ENCODE measurements around the gene DENND1B. TPM values are rescaled to one million over a fixed set of nuclear protein-coding genes. Genes with fewer than 3 reads are reported as not detected.
"Not testable (repeated sequence)": the region's sequence is repeated elsewhere in the genome, so short reads cannot be mapped to it uniquely, and the experiment has no call there.

The DENND1B gene
- polyA plus RNA-seq, 5 donors: 8.8 to 17.1 (median 13.8) TPM

DNA sequence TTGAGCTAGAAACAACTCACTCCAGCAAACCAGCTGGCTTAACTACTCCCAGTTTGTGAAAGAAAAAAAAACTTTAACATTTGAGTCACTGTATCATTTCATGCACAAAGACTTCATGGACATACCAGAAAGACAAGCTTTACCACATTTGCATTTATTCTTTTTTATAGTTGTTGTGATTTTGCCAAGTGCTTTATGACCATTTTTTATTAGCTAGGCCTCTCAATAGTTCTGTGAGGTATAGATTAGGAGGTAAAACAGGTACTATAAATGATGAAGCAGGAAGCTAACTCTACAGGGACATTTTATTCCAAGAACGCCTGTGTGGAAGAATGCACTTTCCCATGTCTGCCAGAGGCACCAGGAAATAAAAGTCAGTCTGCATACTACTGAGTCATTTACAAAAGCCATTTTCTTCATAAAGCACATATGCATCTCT is 8.2 kb upstream of the DENND1B start:
- no peak for DNase-seq

DNA sequence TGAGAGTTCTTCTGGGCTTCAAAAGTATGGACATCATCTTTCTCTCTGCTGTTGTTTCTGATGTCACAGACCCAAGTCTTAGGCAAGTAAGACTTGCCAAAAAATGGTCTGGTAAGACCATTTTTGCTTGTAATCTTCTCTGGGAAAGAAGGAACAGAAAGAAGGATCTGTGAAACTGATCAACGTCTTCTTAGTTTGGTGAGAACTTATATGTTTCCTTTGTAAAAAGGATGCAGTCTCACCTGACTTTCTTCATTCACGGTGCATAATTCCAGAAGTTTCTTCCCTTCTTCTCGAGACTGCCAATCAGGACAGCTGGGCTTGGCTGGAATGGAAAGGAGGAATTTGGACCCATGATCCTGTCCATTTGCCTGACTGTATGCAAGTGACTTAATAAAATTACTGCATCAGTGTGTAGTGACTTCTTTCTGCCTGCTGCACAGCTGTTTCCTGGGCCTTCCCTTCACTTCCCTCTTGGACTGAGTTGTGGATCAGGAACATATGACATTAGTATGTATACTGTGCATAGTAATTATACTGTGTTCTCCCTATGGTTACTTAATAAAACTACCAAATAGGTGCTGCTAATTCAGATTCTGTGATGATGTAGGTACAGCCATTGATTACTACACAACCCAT is 7.6 kb upstream of the DENND1B start:
- DNase-seq: no peak

DNA sequence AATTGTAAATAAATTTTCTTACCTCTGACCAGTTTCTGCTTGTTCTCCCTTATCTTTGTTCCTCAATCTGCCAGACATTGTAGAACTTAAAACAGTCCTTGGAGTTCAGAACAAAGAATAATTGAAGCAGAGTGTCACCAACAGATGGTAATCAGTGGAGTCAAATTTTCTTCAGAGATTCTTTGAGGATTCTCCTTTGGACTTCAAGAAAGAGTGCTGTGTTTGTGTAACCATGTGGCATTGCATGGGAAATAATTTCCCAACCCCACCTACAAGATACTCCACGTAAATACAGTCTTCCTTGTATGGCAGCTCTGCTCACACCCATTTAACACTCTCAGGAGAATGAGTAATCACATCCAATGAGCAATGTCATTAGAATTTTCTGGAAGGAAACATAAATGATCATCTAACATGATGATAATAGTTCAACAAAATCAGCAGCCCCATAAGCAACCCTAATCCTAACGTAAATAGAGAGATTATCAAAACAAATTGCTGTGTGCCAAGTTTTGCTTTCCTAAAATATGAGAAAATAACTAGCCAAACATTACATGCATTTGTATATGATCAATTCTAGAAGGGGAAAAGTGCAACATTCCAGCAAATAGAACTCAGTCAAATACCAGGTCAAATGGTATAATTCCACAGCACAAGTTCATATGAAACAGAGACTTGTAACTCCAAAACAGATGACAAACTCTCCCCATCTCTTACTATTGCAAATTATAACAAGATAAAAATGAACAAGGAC is 6.9 kb upstream of the DENND1B start:
- no peak for DNase-seq

DNA sequence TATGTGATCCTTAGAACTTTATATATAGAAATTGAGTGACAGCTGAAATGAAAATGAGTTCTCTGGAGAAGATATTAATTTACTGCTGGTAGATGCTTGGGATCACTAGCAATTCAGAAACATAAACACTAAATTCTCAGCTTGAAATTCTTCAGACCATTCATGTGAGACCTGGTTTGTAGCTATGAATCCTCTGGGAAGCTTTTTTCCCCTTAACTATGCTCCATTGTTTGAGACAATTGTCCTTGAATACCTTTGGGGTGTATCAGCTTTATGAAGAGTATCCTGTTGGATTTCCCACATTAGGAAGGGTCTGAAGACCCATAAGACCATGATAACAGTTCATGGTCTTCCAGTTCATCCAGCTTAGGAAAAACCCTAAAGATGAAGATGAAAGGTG is 4.6 kb upstream of the DENND1B start:
- no peak for DNase-seq

DNA sequence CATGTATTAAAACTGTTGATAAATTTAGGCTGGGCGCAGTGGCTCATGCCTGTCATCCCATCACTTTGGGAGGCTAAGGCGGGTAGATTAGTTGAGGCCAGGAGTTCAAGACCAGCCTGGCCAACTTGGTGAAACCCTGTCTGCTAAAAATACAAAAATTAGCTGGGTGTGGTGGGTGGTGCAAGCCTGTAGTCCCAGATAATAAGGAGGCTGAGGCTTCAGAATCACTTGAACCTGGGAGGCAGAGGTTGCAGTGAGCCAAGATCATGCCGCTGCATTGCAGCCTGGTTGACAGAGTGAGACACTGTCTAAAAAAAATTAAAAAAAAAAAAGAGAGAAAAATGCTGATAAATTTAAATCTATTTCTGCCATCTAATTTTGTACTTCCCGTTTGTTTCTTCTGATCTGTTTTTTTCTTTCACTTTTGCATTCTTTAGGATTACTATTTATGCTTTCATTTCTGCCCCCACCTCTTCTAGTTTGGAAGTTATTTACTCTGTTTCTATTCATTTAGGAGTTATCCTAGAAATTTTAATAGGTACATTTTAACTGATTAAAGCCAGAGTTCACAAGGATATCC is 3.2 kb upstream of the DENND1B start:
- no peak for DNase-seq

DNA sequence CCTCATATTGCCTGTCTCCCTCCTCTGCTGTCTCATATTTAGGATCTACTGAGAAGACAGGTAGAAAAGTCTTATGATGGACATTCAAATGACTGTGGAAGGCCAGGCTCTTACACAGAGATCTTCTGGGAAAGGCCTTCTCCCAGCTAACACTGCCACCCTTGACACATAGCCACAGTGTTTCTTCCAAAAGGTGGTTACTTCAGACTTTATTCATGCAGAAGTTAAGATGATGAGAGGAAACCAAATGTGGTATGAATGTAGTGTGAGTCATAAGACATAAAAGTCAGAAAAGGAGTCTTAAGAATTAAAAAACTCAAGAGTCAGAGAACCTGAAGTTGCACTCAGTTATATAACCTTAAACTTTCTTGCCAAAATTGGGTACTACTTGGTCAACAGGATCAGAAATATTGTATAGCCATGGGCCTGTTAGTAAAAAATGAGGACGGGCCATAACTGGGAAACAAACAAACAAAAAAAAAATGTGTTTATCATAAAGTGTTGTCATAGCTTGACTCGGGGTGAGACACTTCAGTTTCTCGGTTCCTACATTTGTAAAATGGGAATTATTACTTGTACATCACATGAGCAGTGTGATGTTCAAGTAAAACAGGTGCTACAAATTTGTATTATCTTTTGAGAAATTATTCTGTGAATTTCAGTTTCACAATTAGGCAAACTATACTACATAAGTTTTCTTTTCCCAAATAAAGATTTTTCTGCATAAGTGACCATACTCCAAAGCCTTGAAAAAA is 1.2 kb upstream of the DENND1B start:
- DNase-seq: no peak

DNA sequence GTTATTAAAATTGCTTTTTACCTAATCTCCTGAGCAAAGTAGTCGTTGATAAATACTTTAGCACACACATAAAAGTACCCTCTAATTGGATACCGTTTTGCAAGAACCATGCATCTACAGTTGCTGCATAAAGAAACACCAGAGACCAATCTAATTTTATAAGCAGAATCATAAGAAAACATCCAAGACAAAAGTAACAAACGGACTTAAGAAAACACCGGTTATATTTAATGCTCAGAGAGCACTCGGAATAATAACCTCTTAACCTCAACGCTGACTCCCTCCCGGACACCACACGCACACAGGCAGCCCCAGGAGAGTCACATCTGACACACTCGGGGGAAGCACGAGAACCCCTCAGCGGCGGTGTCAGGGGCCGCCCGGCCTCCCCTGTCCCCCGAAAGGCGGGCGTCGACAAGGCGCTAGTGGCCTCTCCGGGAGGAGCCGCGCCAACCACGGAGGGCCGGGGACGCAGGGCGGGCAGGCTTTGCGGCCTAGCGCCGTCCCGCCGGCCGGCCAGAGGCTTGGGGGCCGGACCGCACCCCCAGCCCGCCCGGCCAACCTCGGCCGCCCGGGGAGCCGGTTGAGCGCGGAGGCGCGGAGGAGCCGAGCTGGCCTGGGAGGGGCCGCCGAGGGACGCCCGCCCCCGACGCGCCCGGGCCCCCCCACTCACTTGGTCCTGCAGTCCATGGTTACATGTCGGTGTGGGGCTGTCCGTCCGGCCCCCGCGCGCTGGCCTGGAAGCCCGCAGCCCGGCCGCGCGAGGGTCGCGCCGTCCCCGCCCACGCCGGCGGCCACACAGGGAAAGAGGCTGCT is 606 bp downstream of the DENND1B start:
- DNase-seq: peak; percentile 32 to 55

DNA sequence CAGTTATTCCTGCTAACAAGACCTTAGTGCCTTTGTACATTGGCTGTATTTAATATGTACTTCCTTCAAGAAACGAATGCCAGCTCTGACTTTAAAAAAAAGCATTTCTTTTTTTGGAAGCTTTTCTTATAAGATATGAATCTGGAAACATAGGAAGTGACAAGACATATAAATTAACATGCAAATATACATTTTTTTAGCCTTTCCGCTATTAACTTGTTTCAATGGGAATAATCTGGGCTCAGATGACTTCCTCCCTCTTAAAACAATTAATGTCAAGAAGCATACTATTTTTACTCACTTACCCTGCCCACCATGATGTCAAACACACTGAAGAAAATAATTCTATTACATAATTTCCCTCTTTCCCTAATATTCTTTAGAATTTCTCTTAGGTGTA is 1.4 kb downstream of the DENND1B start:
- no peak for DNase-seq

DNA sequence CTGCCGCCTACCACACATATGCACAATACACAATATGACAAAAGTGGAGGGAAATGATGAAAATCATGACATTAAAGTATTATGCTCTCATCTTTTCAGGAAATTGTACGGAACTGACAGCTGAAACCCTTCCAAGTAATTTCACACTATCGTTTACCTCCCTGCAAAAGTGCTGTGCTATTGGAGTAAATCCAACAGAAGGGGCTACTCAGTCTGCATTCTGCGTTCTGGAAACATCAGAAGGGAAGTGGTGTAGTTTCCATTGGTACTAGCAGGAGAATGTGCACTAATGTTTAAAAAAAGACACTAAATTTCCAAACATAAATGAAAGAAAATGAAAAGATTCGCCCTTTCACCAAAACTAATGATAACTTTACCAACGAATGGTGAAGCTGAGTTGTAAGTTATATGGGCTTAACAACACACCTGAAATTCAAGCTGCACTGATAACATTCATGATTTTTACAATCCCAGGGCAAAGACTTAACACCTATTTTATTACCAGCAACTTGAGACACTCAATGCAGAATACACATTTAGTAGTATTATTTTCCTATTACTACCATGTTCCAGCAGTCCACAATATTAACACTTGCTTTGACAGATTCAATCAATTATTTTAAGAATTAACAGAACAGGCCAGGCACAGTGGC is 3.2 kb downstream of the DENND1B start:
- DNase-seq: no peak

DNA sequence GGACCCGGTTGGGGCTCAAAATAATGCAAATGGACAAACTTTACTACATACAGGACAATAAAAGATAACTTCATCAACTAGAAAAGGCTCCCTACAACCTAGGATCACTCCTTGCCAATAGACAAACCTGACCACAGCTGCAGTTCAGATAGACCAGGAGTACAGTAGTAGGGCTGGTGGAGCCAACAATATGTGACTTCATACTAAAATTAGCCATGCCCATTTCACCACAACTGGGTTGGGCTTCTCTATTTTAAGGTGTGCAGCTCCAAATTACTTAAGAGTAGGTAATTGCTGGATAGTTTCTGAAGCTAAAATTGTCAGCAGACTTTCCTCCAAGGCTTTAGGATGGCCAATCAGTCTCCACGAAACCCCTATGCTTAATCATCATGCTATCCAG is 3.9 kb downstream of the DENND1B start:
- no peak for DNase-seq

DNA sequence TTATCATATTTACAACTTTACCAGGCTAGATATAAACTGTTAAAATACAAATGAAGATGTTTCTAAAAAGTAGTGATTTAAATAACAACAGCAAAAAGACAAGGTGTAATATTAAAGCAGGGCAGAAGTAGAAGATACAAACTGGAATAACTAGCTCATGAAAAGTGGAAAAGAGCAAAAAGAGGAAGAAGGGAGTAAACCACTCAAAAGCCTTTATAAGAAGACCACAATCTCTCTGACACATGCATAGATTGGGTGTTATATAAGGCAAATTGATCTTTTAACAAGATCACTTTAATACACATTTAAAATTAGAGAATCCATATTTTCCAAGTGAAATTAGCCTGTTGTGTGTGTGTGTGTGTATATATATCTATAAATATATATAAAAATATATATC is 5.0 kb downstream of the DENND1B start:
- no peak for DNase-seq

DNA sequence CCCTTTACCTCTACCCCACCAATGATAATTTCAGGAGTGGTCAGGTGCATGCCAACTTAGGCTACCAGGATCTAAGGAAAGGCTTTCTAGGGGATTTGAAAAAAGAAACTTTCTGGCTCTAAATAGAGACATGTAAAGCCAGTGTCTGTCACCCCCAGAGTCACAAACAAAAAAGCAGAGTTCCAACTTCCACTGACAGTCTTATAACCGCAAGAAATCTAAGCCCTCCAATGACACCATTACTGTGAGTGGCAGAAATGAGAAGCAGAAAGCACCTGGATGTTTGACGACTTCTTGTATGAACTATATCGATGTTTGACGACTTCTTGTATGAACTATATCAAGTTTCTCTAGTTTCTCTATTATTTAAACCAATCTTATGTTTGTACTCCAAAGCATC is 6.0 kb downstream of the DENND1B start:
- DNase-seq: no peak

DNA sequence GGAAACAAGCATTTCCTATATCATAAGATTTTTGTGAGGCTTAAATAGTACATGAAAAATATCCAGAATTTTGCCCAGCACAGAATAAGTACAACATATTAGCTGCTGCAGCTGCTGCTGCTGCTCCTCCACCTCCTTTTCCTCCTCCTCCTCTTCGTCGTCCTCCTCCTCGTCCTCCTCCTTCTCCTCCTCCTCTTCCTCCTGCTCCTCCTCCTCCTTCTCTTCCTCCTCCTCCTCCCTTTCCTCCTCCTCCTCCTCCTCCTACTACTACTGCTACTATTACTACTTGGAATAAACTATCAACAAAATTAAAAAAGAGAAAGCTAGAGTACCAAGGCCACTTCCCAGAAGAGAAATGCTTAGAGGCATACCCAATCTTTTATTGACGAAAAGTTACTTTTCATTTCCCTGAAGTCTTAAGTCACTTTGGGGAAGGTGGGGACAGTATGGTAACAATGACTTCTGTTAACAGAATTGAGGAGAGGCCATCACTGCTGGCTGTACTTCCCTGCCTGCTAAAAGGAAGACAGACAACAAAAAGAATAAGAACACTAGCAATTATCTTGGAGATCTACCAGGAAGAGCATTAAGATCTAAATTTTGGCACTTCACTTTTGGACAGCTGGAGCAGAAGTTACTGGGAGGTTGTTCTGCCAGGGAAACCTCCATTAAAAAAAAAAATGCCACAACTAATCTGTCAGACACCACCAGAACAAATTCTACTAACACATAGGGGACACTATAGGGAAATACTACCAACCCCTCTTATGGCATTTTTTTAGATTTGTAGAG is 7.1 kb downstream of the DENND1B start:
- DNase-seq: no peak

DNA sequence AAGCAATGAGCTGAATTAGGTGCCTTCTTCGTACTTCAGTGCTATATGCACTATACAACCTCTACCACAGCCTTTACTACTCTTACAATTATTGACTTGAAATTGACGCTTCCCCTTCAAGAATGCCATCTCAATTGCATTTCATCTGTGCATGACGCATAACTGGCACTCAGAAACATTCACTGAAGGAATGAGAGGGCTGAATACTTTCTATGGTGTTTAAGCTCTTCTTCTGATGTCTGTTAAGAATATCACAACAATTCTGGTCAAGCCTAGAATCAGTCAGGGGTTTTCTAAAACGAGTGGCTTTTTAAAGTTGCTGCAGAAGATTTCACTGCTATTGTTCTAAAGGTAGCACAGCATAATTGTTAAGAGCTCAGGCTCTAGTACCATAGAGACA is 11.5 kb downstream of the DENND1B start:
- no peak for DNase-seq

DNA sequence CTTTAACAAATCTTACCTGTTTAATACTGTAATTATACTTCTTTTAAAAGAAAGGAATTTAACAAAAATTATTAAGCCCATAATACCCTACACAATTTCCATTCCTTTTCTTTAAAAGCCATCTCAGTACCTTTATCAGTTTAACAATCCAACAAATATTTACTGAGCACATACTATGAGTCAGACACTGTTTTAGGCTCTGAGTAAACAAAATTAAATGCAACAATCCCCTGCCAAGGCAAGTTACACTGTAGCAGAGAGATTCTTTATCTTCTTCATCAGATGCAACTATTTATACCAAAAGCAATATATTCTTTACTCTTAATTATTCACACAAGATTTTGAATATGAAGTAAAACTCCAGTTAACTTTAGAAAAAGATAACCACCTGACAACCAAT is 12.0 kb downstream of the DENND1B start:
- DNase-seq: no peak

DNA sequence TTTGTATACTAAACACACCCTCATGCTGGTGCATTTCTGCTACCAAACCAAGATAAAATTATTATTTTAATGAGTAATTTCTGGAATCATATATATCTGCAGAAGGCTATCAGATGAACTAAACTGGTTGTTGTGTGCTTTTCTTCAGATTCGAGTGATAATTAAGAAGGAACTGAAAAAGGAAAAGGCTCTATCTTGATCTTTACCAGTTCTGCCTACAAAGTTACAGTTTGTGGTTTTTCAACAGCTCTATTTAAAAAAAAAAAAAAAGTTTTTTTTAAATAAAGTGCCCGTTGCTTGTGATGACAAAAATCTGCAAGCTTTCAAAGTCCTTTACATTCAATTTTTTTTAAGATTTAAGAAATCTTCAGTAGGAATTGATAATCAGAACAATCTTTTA is 13.6 kb downstream of the DENND1B start:
- no peak for DNase-seq

DNA sequence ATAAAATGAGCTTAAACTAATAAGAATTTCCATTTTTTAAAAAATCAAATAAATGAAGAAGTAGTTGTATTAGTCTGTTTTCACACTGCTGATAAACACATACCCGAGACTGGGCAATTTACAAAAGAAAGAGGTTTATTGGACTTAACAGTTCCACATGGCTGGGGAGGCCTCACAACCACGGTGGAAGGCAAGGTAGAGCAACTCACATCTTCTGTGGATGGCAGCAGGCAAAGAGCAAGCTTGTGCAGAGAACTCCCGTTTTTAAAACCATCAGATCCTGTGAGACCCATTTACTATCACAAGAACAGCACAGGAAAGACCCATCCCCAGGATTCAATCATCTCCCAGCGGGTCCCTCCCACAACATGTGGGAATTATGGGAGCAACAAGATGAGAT is 19.7 kb downstream of the DENND1B start:
- not testable (repeated sequence) for DNase-seq

DNA sequence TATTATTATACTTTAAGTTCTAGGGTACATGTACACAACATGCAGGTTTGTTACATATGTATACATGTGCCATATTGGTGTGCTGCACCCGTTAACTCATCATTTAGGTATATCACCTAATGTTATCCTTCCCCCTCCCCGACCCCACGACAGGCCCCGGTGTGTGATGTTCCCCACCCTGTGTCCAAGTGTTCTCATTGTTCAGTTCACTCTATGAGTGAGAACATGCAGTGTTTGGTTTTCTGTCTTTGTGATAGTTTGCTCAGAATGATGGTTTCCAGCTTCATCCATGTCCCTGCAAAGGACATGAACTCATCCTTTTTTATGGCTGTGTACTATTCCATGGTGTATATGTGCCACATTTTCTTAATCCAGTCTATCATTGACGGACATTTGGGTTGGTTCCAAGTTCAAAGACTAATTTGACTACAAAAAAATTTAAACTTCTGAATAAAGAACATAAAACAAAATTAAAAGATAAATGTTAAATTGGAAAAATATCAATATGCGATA is 22.6 kb downstream of the DENND1B start:
- not testable (repeated sequence) for DNase-seq

DNA sequence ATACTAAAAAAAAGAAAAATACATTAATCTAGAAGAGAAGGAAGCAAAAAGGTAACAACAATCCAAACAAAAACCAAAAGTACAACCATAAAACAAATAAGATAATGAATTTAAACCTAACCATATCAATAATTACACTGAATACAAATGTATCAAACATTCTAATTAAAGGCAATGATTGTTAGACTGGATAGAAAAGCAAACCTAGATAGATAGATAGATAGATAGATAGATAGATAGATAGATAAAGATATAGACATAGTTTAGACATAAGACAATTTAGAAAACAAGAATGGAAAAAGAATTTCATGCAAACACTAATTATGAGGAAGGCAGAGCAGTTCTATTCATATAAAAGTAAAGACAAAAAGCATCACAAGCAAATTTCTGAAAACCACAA is 24.9 kb downstream of the DENND1B start:
- DNase-seq: no peak

DNA sequence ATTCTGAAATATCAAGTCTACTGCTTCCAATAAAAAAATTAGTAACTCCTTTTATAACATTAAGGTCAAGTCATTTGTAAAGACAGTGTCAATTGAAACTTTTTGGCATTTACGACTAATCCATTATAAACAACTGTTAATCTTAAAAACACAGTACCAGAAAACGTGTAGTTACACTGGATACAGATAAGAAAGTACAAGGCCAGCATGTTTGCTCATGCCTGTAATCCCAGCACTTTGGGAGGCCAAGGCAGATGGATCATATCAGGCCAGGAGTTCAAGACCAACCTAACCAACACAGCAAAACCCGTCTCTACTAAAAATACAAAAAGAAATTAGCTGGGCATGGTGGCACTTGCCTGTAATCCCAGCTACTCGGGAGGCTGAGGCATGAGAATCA is 29.4 kb downstream of the DENND1B start:
- DNase-seq: no peak

Data from right lung (tissue), 5 donors.